Activated naive CD4-positive, alpha-beta T cell treated with anti-CD3 and anti-CD28 coated beads for 36 hours (primary cell): ENCODE data around the gene NEURL1. TPM values are rescaled to one million over a fixed set of nuclear protein-coding genes. Genes with fewer than 3 reads are reported as not detected.

ENCODE experiments used
- CTCF ChIA-PET: fragments of 350-600 bp; sonication (Branson Sonifier 250); formaldehyde crosslinking; loops from one replicate; lab custom pipeline; 2021; ENCODE audit warnings: antibody characterized with exemption; lab: Charles Lee
- DNase-seq: peaks from one replicate; pipeline ENCODE4 v3.0.0-alpha.2; 2020
- H3K27ac Mint-ChIP-seq: one replicate; pipeline ENCODE4 v1.8.0; 2021; ENCODE audit warnings: mild to moderate bottlenecking, mixed read lengths
- H3K27me3 Mint-ChIP-seq: one replicate; pipeline ENCODE4 v1.8.0; 2021; ENCODE audit warnings: low read depth, mixed read lengths
- H3K36me3 Mint-ChIP-seq: one replicate; pipeline ENCODE4 v1.8.0; 2021; ENCODE audit warnings: low read depth, mixed read lengths
- H3K4me1 Mint-ChIP-seq: one replicate; pipeline ENCODE4 v1.8.0; 2021; ENCODE audit warnings: low read depth, mixed read lengths
- H3K4me3 Mint-ChIP-seq: one replicate; pipeline ENCODE4 v1.8.0; 2021; ENCODE audit warnings: mild to moderate bottlenecking, moderate library complexity, mixed read lengths
- H3K9me3 Mint-ChIP-seq: one replicate; pipeline ENCODE4 v1.8.0; 2021; ENCODE audit warnings: mixed read lengths
- intact Hi-C: fragments of 100-400 bp; cut with micrococcal nuclease; formaldehyde crosslinking; loops from one replicate; pipeline ENCODE4 v1.15.1; 2023
- total RNA-seq, 2 experiments: library from RNA; stranded (reverse); gene quantifications; one replicate each; pipeline ENCODE4 v1.2.3, GENCODE V29; 2021

The NEURL1 gene
- total RNA-seq, 2 experiments from 2014 or later, result 1.3 to 1.6 TPM

GRCh38 chr10:103554488-103555324 lies 61.2 kb downstream of the NEURL1 start:
- Mint-ChIP-seq H3K4me1 (peaks cover 16% of the 10 kb centered on the region), H3K27ac (no peak overlapping the region), H3K27me3 (peaks cover 25% of the 10 kb centered on the region), H3K9me3 (no peaks in the 10 kb centered on the region), H3K4me3 (peak overlapping the region; percentile 62), H3K36me3 (no peaks in the 10 kb centered on the region)
- intact Hi-C loops, result no loop called here
- peak; percentile 38 for DNase-seq
- CTCF ChIA-PET, result no interaction called here

- no peak overlapping the region for H3K27ac Mint-ChIP-seq
- DNase-seq, result no peak
- peak overlapping the region; percentile 28 for H3K4me3 Mint-ChIP-seq
- peaks cover 25% of the 10 kb centered on the region for H3K27me3 Mint-ChIP-seq
- intact Hi-C loops, result no loop called here
- H3K9me3 Mint-ChIP-seq, result no peaks in the 10 kb centered on the region
- peaks cover 16% of the 10 kb centered on the region for H3K4me1 Mint-ChIP-seq
- no peaks in the 10 kb centered on the region for H3K36me3 Mint-ChIP-seq
- CTCF ChIA-PET, result interaction anchor here (1.4 kb wide), 1 partner anchor 9 kb away, joined by 7 read pairs; no protein-coding TSS in a partner anchor
Observed at GRCh38 chr10:103555325-103555649, 61.8 kb downstream of the NEURL1 start.

GRCh38 chr10:103555712-103556111 lies 62.2 kb downstream of the NEURL1 start:
- CTCF ChIA-PET, result interaction anchor here (1.4 kb wide), 1 partner anchor 9 kb away, joined by 7 read pairs; no protein-coding TSS in a partner anchor
- Mint-ChIP-seq H3K4me3 (peak overlapping the region; percentile 28), H3K27me3 (peaks cover 25% of the 10 kb centered on the region), H3K27ac (no peak overlapping the region), H3K36me3 (no peaks in the 10 kb centered on the region), H3K4me1 (peaks cover 16% of the 10 kb centered on the region), H3K9me3 (no peaks in the 10 kb centered on the region)
- DNase-seq, result no peak
- intact Hi-C loops, result no loop called here

GRCh38 chr10:103556383-103557007 lies 63.0 kb downstream of the NEURL1 start:
- DNase-seq, result no peak
- CTCF ChIA-PET, result interaction anchor here (1.4 kb wide), 1 partner anchor 8 kb away, joined by 7 read pairs; no protein-coding TSS in a partner anchor
- H3K4me1 Mint-ChIP-seq, result peaks cover 16% of the 10 kb centered on the region
- H3K27me3 Mint-ChIP-seq, result peaks cover 27% of the 10 kb centered on the region
- H3K9me3 Mint-ChIP-seq, result no peaks in the 10 kb centered on the region
- no peak overlapping the region for H3K27ac Mint-ChIP-seq
- H3K4me3 Mint-ChIP-seq, result no peak overlapping the region
- H3K36me3 Mint-ChIP-seq, result no peaks in the 10 kb centered on the region
- intact Hi-C loops, result no loop called here

GRCh38 chr10:103557455-103557854 lies 64.0 kb downstream of the NEURL1 start:
- H3K36me3 Mint-ChIP-seq, result no peaks in the 10 kb centered on the region
- DNase-seq, result no peak
- intact Hi-C loops, result no loop called here
- no peak overlapping the region for H3K27ac Mint-ChIP-seq
- H3K9me3 Mint-ChIP-seq, result no peaks in the 10 kb centered on the region
- no peak overlapping the region for H3K4me3 Mint-ChIP-seq
- H3K4me1 Mint-ChIP-seq, result peaks cover 16% of the 10 kb centered on the region
- H3K27me3 Mint-ChIP-seq, result peaks cover 27% of the 10 kb centered on the region
- CTCF ChIA-PET, result no interaction called here

- peaks cover 13% of the 10 kb centered on the region for H3K4me1 Mint-ChIP-seq
- H3K9me3 Mint-ChIP-seq, result no peaks in the 10 kb centered on the region
- no peak for DNase-seq
- H3K27me3 Mint-ChIP-seq, result peaks cover 27% of the 10 kb centered on the region
- no peak overlapping the region for H3K4me3 Mint-ChIP-seq
- CTCF ChIA-PET, result interaction anchor here (1.0 kb wide), 1 partner anchor 9 kb away, joined by 3 read pairs; no protein-coding TSS in a partner anchor
- intact Hi-C loops, result no loop called here
- no peaks in the 10 kb centered on the region for H3K36me3 Mint-ChIP-seq
- H3K27ac Mint-ChIP-seq, result no peak overlapping the region
Observed at GRCh38 chr10:103558911-103559310, 65.4 kb downstream of the NEURL1 start.

GRCh38 chr10:103559776-103560175 lies 66.3 kb downstream of the NEURL1 start:
- no peaks in the 10 kb centered on the region for H3K9me3 Mint-ChIP-seq
- CTCF ChIA-PET, result interaction anchor here (1.0 to 1.2 kb wide), 2 partner anchors 8 to 10 kb away, joined by 3 to 4 read pairs; no protein-coding TSS in a partner anchor
- no peak overlapping the region for H3K4me3 Mint-ChIP-seq
- no peak overlapping the region for H3K27ac Mint-ChIP-seq
- peaks cover 4% of the 10 kb centered on the region for H3K4me1 Mint-ChIP-seq
- no peak for DNase-seq
- intact Hi-C loops, result no loop called here
- H3K27me3 Mint-ChIP-seq, result peaks cover 20% of the 10 kb centered on the region
- no peaks in the 10 kb centered on the region for H3K36me3 Mint-ChIP-seq

GRCh38 chr10:103560886-103561285 lies 67.4 kb downstream of the NEURL1 start:
- no peaks in the 10 kb centered on the region for H3K4me1 Mint-ChIP-seq
- H3K27me3 Mint-ChIP-seq, result peaks cover 19% of the 10 kb centered on the region
- H3K27ac Mint-ChIP-seq, result no peak overlapping the region
- DNase-seq, result no peak
- H3K36me3 Mint-ChIP-seq, result no peaks in the 10 kb centered on the region
- CTCF ChIA-PET, result interaction anchor here (0.6 to 1.2 kb wide), 3 partner anchors 9 to 639 kb away, joined by 3 to 6 read pairs (median 4); no protein-coding TSS in a partner anchor
- intact Hi-C loops, result no loop called here
- H3K9me3 Mint-ChIP-seq, result no peaks in the 10 kb centered on the region
- H3K4me3 Mint-ChIP-seq, result no peak overlapping the region

GRCh38 chr10:103562383-103562782 lies 68.9 kb downstream of the NEURL1 start:
- no peak overlapping the region for H3K27ac Mint-ChIP-seq
- H3K4me1 Mint-ChIP-seq, result no peaks in the 10 kb centered on the region
- no peak for DNase-seq
- intact Hi-C loops, result no loop called here
- CTCF ChIA-PET, result interaction anchor here (0.8 kb wide), 1 partner anchor 15 kb away, joined by 4 read pairs; no protein-coding TSS in a partner anchor
- H3K36me3 Mint-ChIP-seq, result no peaks in the 10 kb centered on the region
- H3K4me3 Mint-ChIP-seq, result no peak overlapping the region
- H3K9me3 Mint-ChIP-seq, result no peaks in the 10 kb centered on the region
- H3K27me3 Mint-ChIP-seq, result peaks cover 12% of the 10 kb centered on the region

- CTCF ChIA-PET, result interaction anchor here (0.5 to 2.3 kb wide), 20 partner anchors 8 to 808 kb away, joined by 3 to 17 read pairs (median 4); no protein-coding TSS in a partner anchor
- H3K4me3 Mint-ChIP-seq, result no peak overlapping the region
- no peaks in the 10 kb centered on the region for H3K4me1 Mint-ChIP-seq
- H3K27ac Mint-ChIP-seq, result no peak overlapping the region
- no peak for DNase-seq
- H3K27me3 Mint-ChIP-seq, result peaks cover 6% of the 10 kb centered on the region
- intact Hi-C loops, result loop anchor here (2.0 kb wide), 1 partner anchor 147 kb away; no protein-coding TSS in a partner anchor
- H3K36me3 Mint-ChIP-seq, result no peaks in the 10 kb centered on the region
- H3K9me3 Mint-ChIP-seq, result no peaks in the 10 kb centered on the region
Observed at GRCh38 chr10:103563231-103564115, 70.0 kb downstream of the NEURL1 start.

GRCh38 chr10:103564116-103564501 lies 70.6 kb downstream of the NEURL1 start:
- H3K27me3 Mint-ChIP-seq, result peaks cover 2% of the 10 kb centered on the region
- intact Hi-C loops, result loop anchor here (2.0 kb wide), 1 partner anchor 147 kb away; no protein-coding TSS in a partner anchor
- no peak for DNase-seq
- no peak overlapping the region for H3K4me3 Mint-ChIP-seq
- no peaks in the 10 kb centered on the region for H3K4me1 Mint-ChIP-seq
- no peaks in the 10 kb centered on the region for H3K9me3 Mint-ChIP-seq
- no peaks in the 10 kb centered on the region for H3K36me3 Mint-ChIP-seq
- no peak overlapping the region for H3K27ac Mint-ChIP-seq
- CTCF ChIA-PET, result interaction anchor here (0.5 to 2.5 kb wide), 21 partner anchors 8 to 809 kb away, joined by 3 to 17 read pairs (median 4); no protein-coding TSS in a partner anchor
